ENCODE results near the gene OASL. TPM values are rescaled to one million over a fixed set of nuclear protein-coding genes. Genes with fewer than 3 reads are reported as not detected.

OASL gene
- total RNA-seq, 2 donors from 2014 or later: 4.0 to 5.2 TPM

DNA sequence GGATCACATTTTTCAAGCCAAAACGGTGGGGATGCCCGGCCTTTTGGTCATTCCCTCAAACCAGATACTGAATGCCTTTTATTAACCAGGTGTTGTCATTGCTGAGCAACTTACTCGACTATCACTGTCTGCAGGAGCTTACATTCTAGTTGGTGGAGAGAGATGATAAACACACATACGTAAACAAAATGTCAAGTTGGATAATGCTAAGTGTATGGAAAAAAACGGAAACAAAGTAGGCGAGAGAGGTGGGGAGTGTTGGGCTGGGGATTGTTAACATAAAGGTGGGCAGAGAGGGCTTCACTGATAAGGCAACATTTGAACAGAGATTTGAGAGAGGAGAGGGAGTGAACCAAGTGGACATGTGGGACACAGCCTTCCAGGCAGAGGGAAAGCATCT, 27.2 kb downstream of the OASL start:
- H3K27ac Mint-ChIP-seq: peak overlapping the region; percentile 59
- H3K4me3 Mint-ChIP-seq: no peak overlapping the region
- no peaks in the 10 kb centered on the region for H3K9me3 Mint-ChIP-seq
- no peak for ATAC-seq (replicated peaks)
- no peaks in the 10 kb centered on the region for H3K27me3 Mint-ChIP-seq
- peaks cover 64% of the 10 kb centered on the region for H3K36me3 Mint-ChIP-seq (ENCODE audit: low read depth)
- H3K4me1 Mint-ChIP-seq: peaks cover 16% of the 10 kb centered on the region

DNA sequence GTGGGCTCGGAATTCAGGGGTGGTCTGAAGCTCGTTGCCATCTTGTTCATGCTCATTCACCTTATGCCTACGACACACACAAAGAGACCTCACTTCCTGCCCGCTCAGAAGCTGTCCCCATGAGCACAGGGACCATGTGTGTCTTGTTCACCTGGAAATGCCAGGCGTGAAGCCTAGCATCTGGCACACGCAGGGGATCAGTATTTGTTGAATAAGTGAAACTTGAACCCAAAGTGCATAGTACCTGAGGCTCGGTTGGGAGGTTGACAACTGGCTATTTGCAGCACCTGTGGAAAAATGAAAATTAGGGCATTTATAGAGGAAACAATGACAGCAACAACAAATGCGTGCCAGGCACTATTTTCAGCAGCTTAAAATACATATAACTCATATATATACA, 28.2 kb downstream of the OASL start:
- no peak overlapping the region for H3K27ac Mint-ChIP-seq
- H3K4me1 Mint-ChIP-seq: peaks cover 16% of the 10 kb centered on the region
- H3K9me3 Mint-ChIP-seq: no peaks in the 10 kb centered on the region
- no peak overlapping the region for H3K4me3 Mint-ChIP-seq
- ATAC-seq (replicated peaks): no peak
- no peaks in the 10 kb centered on the region for H3K27me3 Mint-ChIP-seq
- H3K36me3 Mint-ChIP-seq (ENCODE audit: low read depth): peaks cover 71% of the 10 kb centered on the region

DNA sequence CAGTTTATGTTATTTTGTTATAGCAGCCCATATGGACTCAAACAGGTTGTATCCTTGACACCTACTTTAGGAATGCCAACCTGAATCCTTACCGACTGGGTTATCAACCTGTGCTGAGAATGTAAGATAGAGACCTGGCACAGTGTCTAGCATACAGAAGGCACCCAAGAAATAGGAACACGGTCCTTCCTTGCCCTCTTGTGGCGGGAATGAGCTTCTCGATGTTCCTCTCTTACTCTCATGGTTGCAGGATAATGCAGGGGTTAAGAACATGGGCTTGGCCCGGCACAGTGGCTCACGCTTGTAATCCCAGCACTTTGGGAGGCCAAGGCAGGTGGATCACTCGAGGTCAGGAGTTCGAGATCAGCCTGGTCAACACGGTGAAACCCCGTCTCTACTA, 29.3 kb downstream of the OASL start:
- H3K4me3 Mint-ChIP-seq: no peak overlapping the region
- no peaks in the 10 kb centered on the region for H3K27me3 Mint-ChIP-seq
- H3K9me3 Mint-ChIP-seq: no peaks in the 10 kb centered on the region
- ATAC-seq (replicated peaks): no peak
- no peak overlapping the region for H3K27ac Mint-ChIP-seq
- H3K4me1 Mint-ChIP-seq: peaks cover 10% of the 10 kb centered on the region
- peaks cover 82% of the 10 kb centered on the region for H3K36me3 Mint-ChIP-seq (ENCODE audit: low read depth)

DNA sequence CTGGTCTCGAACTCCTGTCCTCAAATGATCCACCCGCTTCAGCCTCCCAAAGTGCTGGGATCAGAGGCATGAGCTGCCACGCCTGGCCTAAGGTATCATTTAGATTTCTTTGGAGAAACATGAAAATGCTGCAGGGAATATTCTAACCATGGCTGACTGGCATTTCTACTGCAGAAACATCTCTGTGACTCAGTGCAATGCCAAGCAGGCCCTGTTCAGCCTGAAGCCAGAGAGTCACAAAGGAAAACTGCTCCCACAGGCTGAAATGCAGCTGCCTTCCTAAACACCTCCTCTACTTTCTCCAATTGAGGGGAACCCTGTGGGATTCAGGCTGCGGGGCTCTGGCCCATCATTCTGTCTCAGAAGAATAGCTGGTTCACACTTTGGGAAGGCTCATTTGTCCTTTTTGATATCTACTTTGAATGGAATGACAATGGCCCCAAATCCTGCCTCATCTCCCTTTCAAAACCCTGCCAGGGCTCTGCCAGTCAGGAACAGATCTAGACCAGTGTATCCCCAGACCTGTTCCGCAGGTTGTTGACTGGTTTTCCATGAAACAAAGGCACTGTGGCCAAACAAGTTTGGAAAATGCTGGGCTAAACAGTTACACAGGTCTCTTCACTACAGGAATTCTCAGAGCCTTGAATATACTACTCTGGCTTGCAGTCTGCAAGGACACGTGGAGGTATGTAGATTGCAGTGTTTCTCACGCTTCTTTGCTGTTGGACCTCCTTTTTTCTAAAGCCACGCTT, 30.5 kb downstream of the OASL start:
- peaks cover 7% of the 10 kb centered on the region for H3K4me1 Mint-ChIP-seq
- ATAC-seq (replicated peaks): no peak
- H3K36me3 Mint-ChIP-seq (ENCODE audit: low read depth): peaks cover 92% of the 10 kb centered on the region
- H3K27ac Mint-ChIP-seq: no peak overlapping the region
- H3K4me3 Mint-ChIP-seq: no peak overlapping the region
- no peaks in the 10 kb centered on the region for H3K9me3 Mint-ChIP-seq
- no peaks in the 10 kb centered on the region for H3K27me3 Mint-ChIP-seq

DNA sequence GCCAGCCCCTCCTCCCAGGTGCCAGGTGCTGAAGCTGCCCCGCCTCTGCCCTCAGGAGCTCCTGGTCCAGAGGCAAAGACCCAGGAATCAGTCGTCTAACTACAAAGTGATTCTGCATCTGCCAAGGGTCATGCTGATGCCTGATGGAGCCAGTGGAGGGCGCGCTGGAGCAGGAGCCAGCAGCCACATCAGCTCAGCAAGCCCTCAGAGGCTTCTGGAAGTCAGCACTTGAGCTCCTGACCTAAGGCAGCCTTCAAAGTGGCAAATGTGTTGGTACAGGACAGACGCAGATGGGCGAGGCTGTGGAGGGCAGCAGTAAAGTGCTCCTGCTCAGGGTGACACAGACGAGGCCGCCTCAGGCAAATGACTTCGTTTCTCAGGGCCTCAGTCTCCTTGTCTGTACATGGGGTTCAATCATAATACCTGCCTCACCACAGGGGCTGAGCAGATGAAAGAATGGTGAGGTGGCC, 33.7 kb downstream of the OASL start:
- ATAC-seq (replicated peaks): peak; percentile 66
- Mint-ChIP-seq H3K27ac (no peak overlapping the region), H3K9me3 (no peaks in the 10 kb centered on the region), H3K4me1 (no peaks in the 10 kb centered on the region), H3K4me3 (no peak overlapping the region), H3K36me3 (ENCODE audit: low read depth) (peaks cover 83% of the 10 kb centered on the region), H3K27me3 (no peaks in the 10 kb centered on the region)

DNA sequence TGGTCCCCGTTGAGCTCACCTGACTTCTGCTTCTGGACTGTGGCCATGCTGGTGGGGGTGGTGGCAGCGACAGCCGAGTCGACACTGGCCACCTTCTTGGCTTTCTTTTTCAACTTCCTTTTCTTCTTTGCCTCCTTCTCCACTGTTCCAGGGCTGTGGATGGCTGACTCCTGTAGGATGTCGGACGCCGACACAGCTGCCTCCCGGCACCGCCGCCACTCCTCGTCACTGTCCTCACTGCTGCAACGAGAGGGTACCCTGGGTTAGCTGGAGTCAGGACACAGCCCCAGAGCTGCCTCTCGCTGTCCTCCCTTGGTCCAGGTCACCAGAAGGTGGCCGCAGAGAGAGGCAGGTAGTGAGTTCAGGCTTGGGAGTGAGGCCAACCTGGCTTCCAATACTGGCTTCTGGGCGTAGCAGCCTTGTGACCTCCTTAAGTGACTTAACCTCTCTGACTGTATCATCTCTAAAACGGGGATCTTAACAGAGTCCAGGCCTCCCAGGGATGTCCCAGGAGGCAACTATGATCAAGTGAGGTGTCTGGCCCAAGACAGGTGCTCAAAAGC, 34.7 kb downstream of the OASL start:
- Mint-ChIP-seq H3K27me3 (no peaks in the 10 kb centered on the region), H3K4me3 (no peak overlapping the region), H3K9me3 (no peaks in the 10 kb centered on the region), H3K27ac (peak overlapping the region; percentile 15), H3K4me1 (no peaks in the 10 kb centered on the region), H3K36me3 (ENCODE audit: low read depth) (peaks cover 73% of the 10 kb centered on the region)
- no peak for ATAC-seq (replicated peaks)

DNA sequence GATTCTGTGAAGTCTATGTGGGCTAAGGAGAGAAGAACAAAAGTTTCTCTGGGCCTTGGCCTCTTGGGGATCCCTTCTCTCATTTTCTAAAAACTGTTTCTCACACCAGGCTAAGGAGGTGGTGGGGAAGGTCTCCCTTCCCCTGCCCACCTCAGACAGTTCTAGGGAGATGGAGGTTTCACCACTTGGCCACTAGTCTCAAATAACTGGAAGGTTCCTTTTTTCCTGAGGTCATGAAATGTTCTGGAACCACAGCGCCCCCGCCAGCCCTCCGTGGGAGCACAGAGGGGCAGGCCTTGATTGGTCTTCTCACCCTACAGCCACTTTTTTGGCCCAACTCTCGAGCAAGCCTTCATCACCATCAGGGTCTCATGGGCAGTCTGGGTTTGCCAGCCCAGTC, 35.4 kb downstream of the OASL start:
- Mint-ChIP-seq H3K9me3 (no peaks in the 10 kb centered on the region), H3K4me1 (no peaks in the 10 kb centered on the region), H3K27ac (no peak overlapping the region), H3K27me3 (no peaks in the 10 kb centered on the region), H3K4me3 (no peak overlapping the region), H3K36me3 (ENCODE audit: low read depth) (peaks cover 66% of the 10 kb centered on the region)
- ATAC-seq (replicated peaks): no peak

DNA sequence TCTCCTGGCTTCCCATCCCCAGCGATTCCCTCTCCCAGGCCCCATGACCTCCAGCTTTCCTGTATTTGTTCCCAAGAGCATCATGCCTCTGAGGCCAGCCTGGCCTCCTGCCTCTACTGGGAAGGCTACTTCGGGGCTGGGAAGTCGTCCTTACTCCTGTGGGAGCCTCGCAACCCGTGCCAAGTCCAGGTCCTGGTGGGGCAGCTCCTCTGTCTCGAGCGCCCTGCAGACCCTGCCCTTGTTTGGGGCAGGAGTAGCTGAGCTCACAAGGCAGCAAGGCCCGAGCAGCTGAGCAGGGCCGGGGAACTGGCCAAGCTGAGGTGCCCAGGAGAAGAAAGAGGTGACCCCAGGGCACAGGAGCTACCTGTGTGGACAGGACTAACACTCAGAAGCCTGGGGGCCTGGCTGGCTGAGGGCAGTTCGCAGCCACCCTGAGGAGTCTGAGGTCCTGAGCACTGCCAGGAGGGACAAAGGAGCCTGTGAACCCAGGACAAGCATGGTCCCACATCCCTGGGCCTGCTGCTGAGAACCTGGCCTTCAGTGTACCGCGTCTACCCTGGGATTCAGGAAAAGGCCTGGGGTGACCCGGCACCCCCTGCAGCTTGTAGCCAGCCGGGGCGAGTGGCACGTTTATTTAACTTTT, 37.1 kb downstream of the OASL start:
- Mint-ChIP-seq H3K9me3 (no peaks in the 10 kb centered on the region), H3K27ac (no peak overlapping the region), H3K4me3 (no peak overlapping the region), H3K36me3 (ENCODE audit: low read depth) (peaks cover 50% of the 10 kb centered on the region), H3K4me1 (no peaks in the 10 kb centered on the region), H3K27me3 (no peaks in the 10 kb centered on the region)
- ATAC-seq (replicated peaks): no peak

DNA sequence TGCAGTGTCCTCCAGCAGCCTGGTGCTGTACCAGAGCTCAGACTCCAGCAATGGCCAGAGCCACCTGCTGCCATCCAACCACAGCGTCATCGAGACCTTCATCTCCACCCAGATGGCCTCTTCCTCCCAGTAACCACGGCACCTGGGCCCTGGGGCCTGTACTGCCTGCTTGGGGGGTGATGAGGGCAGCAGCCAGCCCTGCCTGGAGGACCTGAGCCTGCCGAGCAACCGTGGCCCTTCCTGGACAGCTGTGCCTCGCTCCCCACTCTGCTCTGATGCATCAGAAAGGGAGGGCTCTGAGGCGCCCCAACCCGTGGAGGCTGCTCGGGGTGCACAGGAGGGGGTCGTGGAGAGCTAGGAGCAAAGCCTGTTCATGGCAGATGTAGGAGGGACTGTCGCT, 38.0 kb downstream of the OASL start:
- H3K27ac Mint-ChIP-seq: no peak overlapping the region
- H3K9me3 Mint-ChIP-seq: no peaks in the 10 kb centered on the region
- peaks cover 44% of the 10 kb centered on the region for H3K36me3 Mint-ChIP-seq (ENCODE audit: low read depth)
- ATAC-seq (replicated peaks): no peak
- H3K4me3 Mint-ChIP-seq: no peak overlapping the region
- H3K4me1 Mint-ChIP-seq: no peaks in the 10 kb centered on the region
- no peaks in the 10 kb centered on the region for H3K27me3 Mint-ChIP-seq

DNA sequence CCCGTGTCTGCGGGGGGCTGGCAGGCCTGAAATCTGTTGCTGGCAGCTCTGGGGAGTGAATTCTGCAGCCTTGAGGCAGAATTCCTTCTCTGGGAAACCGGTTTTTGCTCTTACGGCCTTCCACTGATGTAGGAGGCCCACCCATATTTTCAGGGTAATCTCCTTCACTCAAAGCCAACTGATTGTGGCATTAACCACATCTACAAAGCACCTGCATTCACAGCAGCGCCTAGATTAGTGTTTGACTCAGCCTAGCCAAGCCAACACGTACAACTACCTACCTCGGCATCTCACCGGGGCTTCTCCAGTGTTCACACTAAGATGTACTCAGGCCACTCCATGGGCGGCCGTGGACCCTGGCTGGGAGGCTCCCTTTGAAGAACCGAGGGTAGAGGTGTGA, 38.5 kb downstream of the OASL start:
- H3K27ac Mint-ChIP-seq: no peak overlapping the region

DNA sequence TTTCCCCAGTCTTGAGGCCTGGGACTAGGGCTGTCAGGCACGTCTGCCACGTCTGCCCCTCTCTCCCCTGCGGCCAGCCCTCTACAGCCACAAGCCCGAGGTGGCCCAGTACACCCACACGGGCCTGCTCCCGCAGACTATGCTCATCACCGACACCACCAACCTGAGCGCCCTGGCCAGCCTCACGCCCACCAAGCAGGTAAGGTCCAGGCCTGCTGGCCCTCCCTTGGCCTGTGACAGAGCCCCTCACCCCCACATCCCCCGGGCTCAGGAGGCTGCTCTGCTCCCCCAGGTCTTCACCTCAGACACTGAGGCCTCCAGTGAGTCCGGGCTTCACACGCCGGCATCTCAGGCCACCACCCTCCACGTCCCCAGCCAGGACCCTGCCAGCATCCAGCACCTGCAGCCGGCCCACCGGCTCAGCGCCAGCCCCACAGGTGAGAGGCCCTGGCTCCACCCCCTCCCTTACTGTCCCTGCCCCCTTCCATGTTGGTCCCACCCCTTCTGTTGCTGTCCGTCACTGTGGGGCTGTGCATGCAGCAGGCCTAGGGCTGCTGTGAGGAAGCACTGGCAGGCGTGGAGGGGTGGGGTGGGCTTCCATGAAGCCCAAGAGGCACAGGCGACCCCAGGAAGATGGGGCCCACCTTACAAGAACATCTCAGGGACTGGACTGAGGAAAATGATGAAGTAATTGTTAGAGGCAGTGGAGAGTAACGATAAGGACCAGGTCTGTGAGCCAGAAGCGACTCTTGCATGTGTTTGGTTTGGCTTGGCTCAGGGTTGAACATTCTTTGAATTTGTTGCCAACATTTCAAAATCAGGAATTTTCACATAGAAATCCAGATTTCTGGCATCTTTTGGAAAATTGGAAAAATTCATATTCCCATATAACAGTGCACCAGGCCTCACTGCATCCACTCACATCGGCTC, 39.6 kb downstream of the OASL start:
- peaks cover 28% of the 10 kb centered on the region for H3K36me3 Mint-ChIP-seq (ENCODE audit: low read depth)
- H3K27me3 Mint-ChIP-seq: peaks cover 14% of the 10 kb centered on the region
- H3K4me3 Mint-ChIP-seq: no peak overlapping the region
- no peak overlapping the region for H3K27ac Mint-ChIP-seq
- peaks cover 4% of the 10 kb centered on the region for H3K4me1 Mint-ChIP-seq
- no peaks in the 10 kb centered on the region for H3K9me3 Mint-ChIP-seq
- no peak for ATAC-seq (replicated peaks)

More for the DNA sequence above, 38.5 kb downstream of the OASL start:
- Mint-ChIP-seq H3K4me1 (no peaks in the 10 kb centered on the region), H3K9me3 (no peaks in the 10 kb centered on the region), H3K27me3 (peaks cover 3% of the 10 kb centered on the region), H3K36me3 (ENCODE audit: low read depth) (peaks cover 38% of the 10 kb centered on the region), H3K4me3 (no peak overlapping the region)
- ATAC-seq (replicated peaks): no peak

DNA sequence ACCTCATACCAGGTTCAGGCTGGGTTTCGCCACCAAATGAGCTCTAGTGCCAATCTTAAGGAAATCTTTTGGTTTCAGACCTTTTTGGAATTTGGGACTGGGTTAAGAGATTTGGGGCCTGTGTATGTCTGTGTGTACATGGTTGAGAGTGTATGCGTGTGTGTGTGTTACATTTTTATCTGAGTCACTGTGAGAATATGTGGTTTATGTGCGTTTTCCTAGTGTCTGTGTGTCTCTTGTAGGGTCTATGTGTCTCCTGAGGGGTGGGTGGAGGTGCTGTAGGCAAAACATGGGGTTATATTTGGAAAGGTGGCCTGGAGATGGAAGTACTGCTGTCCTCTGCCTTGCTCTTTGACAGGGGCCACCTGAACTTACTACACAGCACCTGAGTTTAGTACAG, 40.6 kb downstream of the OASL start:
- Mint-ChIP-seq H3K4me1 (peaks cover 4% of the 10 kb centered on the region), H3K36me3 (ENCODE audit: low read depth) (peaks cover 17% of the 10 kb centered on the region), H3K27ac (no peak overlapping the region), H3K27me3 (peaks cover 15% of the 10 kb centered on the region), H3K9me3 (no peaks in the 10 kb centered on the region), H3K4me3 (no peak overlapping the region)
- no peak for ATAC-seq (replicated peaks)

DNA sequence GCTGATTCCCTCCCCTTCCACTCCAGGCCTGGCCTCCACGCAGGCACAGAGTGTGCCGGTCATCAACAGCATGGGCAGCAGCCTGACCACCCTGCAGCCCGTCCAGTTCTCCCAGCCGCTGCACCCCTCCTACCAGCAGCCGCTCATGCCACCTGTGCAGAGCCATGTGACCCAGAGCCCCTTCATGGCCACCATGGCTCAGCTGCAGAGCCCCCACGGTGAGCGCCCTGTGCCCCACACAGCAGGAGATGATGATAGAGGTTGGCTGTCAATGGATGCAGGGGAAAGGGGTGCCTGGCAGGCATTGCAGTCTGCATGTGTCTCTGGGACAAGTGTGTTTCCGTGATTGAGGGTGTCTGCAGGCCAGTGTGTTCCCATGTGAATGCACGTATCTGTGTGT, 41.6 kb downstream of the OASL start:
- no peak overlapping the region for H3K4me3 Mint-ChIP-seq
- no peaks in the 10 kb centered on the region for H3K9me3 Mint-ChIP-seq
- H3K27me3 Mint-ChIP-seq: peaks cover 20% of the 10 kb centered on the region
- peaks cover 7% of the 10 kb centered on the region for H3K36me3 Mint-ChIP-seq (ENCODE audit: low read depth)
- H3K27ac Mint-ChIP-seq: no peak overlapping the region
- ATAC-seq (replicated peaks): no peak
- H3K4me1 Mint-ChIP-seq: peaks cover 4% of the 10 kb centered on the region

DNA sequence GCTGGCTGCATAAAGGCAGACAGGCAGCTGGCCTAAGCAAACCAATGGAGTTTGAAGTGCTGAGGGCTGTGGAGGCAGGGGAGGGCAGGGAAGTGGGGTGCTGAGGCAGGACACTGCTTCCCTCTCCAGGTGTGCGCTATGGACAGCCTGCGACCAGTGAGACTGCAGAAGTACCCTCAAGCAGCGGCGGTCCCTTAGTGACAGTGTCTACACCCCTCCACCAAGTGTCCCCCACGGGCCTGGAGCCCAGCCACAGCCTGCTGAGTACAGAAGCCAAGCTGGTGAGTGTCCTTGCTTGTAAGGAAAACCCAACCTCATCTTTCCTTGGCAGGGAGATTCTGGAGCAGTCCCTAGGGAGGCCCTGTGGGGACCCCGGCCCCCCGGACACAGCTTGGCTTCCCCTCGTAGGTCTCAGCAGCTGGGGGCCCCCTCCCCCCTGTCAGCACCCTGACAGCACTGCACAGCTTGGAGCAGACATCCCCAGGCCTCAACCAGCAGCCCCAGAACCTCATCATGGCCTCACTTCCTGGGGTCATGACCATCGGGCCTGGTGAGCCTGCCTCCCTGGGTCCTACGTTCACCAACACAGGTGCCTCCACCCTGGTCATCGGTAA, 42.8 kb downstream of the OASL start:
- no peak overlapping the region for H3K27ac Mint-ChIP-seq
- H3K4me3 Mint-ChIP-seq: no peak overlapping the region
- H3K4me1 Mint-ChIP-seq: peaks cover 4% of the 10 kb centered on the region
- peaks cover 20% of the 10 kb centered on the region for H3K27me3 Mint-ChIP-seq
- no peaks in the 10 kb centered on the region for H3K9me3 Mint-ChIP-seq
- no peak for ATAC-seq (replicated peaks)
- no peaks in the 10 kb centered on the region for H3K36me3 Mint-ChIP-seq (ENCODE audit: low read depth)
